Mesothelial cell of epicardium (in vitro differentiated cells): ENCODE data around the gene FILIP1L. TPM values are rescaled to one million over a fixed set of nuclear protein-coding genes. Genes with fewer than 3 reads are reported as not detected.

Experiments
- DNase-seq, 2 experiments: peaks; one replicate each; pipeline ENCODE4 v3.0.0; 2021; ENCODE audit warnings: low spot score in 2 of 2; ENCODE audit not compliant: unreplicated experiment in 2 of 2
- H3K27ac Mint-ChIP-seq: 2 replicates; pipeline ENCODE4 v1.8.0; 2021; ENCODE audit warnings: mixed read lengths
- H3K27me3 Mint-ChIP-seq: 2 replicates; pipeline ENCODE4 v1.8.0; 2021; ENCODE audit warnings: low read depth, mixed read lengths
- H3K36me3 Mint-ChIP-seq: 2 replicates; pipeline ENCODE4 v1.8.0; 2021; ENCODE audit warnings: mixed read lengths
- H3K4me1 Mint-ChIP-seq: 2 replicates; pipeline ENCODE4 v1.8.0; 2021; ENCODE audit warnings: mixed read lengths
- H3K4me3 Mint-ChIP-seq: 2 replicates; pipeline ENCODE4 v1.8.0; 2021; ENCODE audit warnings: mild to moderate bottlenecking, moderate library complexity, mixed read lengths
- H3K9me3 Mint-ChIP-seq: 2 replicates; pipeline ENCODE4 v1.8.0; 2021; ENCODE audit warnings: mixed read lengths
- CTCF ChIP-seq: fragments of 200-600 bp; sonication (generic); IDR thresholded peaks from one replicate; pipeline ENCODE4 v1.5.0; 2021; ENCODE audit warnings: antibody characterized with exemption; ENCODE audit not compliant: unreplicated experiment
- total RNA-seq: library from RNA; stranded (reverse); gene quantifications from 3 replicates; pipeline ENCODE4 v1.2.1, GENCODE V29; 2021

Gene FILIP1L
- total RNA-seq, 1 donor from 2014 or later, result 15.7 TPM

DNA sequence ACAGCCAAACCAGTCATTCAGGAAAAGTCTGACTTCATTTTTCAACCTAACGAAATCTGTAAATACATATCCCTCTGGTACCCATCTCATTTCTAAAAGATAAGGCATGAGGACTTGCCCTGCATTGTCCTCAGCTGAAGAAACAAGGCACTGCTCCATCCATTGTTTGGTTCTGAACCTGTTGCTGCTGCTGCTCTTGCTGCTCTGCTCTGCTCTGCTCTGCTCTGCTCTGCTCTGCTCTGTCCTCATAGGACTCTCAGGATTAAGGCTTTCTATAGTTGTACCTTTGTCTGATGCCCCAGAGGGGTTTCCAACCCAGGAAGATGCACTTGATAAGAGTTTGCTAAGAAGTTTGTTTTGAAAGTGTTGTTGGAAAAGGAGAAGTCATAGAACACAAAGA, 258.4 kb downstream of the FILIP1L start:
- DNase-seq, result no peak
- H3K36me3 Mint-ChIP-seq, result no peaks in the 10 kb centered on the region
- H3K27me3 Mint-ChIP-seq, result no peaks in the 10 kb centered on the region
- H3K4me3 Mint-ChIP-seq, result no peak overlapping the region
- no peak overlapping the region for H3K27ac Mint-ChIP-seq
- peaks cover 22% of the 10 kb centered on the region for H3K4me1 Mint-ChIP-seq
- TF ChIP-seq CTCF, result no peak
- no peaks in the 10 kb centered on the region for H3K9me3 Mint-ChIP-seq

GRCh38 chr3:99854756-99855298, 259.5 kb downstream of the FILIP1L start:
- TF ChIP-seq CTCF, result no peak
- Mint-ChIP-seq H3K36me3 (no peaks in the 10 kb centered on the region), H3K9me3 (no peaks in the 10 kb centered on the region), H3K27ac (no peak overlapping the region), H3K4me3 (no peak overlapping the region), H3K27me3 (no peaks in the 10 kb centered on the region), H3K4me1 (peaks cover 14% of the 10 kb centered on the region)
- DNase-seq, result no peak

- H3K36me3 Mint-ChIP-seq, result no peaks in the 10 kb centered on the region
- no peaks in the 10 kb centered on the region for H3K9me3 Mint-ChIP-seq
- no peak overlapping the region for H3K27ac Mint-ChIP-seq
- H3K4me1 Mint-ChIP-seq, result peaks cover 3% of the 10 kb centered on the region
- no peaks in the 10 kb centered on the region for H3K27me3 Mint-ChIP-seq
- TF ChIP-seq CTCF, result no peak
- H3K4me3 Mint-ChIP-seq, result no peak overlapping the region
- DNase-seq, result no peak
Observed at GRCh38 chr3:99852851-99853250, 261.4 kb downstream of the FILIP1L start.

- Mint-ChIP-seq H3K36me3 (no peaks in the 10 kb centered on the region), H3K4me1 (peaks cover 3% of the 10 kb centered on the region), H3K4me3 (no peak overlapping the region), H3K9me3 (no peaks in the 10 kb centered on the region), H3K27me3 (no peaks in the 10 kb centered on the region), H3K27ac (no peak overlapping the region)
- no peak for TF ChIP-seq CTCF
- no peak for DNase-seq
Observed at GRCh38 chr3:99851955-99852354, 262.3 kb downstream of the FILIP1L start.

DNA sequence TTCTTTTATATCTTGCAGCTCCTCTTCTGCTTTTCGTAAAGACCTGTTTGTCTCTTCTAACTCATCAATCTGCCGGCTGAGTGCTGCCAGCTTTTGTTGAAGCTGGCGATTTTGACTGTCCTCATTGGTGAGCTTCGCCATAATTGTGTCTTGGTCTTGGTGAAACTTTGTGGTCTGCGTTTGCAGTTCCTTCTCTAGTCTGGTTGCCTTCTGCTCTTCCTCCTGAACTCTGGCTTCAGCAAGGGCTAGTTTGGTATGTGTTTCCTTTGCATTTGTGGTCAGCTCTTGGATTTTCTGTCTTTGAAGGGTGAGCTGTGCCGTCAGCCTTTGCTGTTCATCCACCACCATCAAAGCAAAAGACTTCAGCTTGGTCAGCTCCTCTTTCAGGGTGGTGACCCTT, 263.7 kb downstream of the FILIP1L start:
- H3K4me3 Mint-ChIP-seq, result no peak overlapping the region
- no peaks in the 10 kb centered on the region for H3K27me3 Mint-ChIP-seq
- TF ChIP-seq CTCF, result no peak
- no peaks in the 10 kb centered on the region for H3K36me3 Mint-ChIP-seq
- H3K27ac Mint-ChIP-seq, result no peak overlapping the region
- H3K9me3 Mint-ChIP-seq, result no peaks in the 10 kb centered on the region
- no peaks in the 10 kb centered on the region for H3K4me1 Mint-ChIP-seq
- no peak for DNase-seq

DNA sequence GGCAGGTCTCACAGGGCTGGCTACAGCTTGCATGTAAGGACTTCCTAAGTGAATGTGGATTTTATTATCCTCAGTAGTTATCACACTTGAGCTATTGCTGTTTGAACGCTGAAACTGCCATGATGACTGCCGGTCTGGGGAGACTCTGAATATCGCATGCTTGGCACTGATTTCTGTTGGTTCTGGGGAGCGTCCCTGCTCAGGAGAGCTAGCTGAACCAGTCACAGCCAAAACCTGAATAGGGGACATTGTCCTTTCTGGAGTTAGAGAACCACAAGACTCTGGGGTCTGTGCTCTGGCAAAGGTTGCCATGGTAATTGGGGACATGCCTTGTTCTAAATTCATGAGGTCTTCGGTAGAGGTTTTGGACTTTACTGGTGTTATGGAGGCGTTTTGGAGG, 265.9 kb downstream of the FILIP1L start:
- H3K4me3 Mint-ChIP-seq, result no peak overlapping the region
- peaks cover 15% of the 10 kb centered on the region for H3K4me1 Mint-ChIP-seq
- no peak for TF ChIP-seq CTCF

More for the DNA sequence above, 265.9 kb downstream of the FILIP1L start:
- no peak for DNase-seq
- no peaks in the 10 kb centered on the region for H3K9me3 Mint-ChIP-seq
- H3K36me3 Mint-ChIP-seq, result no peaks in the 10 kb centered on the region
- no peaks in the 10 kb centered on the region for H3K27me3 Mint-ChIP-seq
- no peak overlapping the region for H3K27ac Mint-ChIP-seq
